BLaER1 (cell line): ENCODE data around the gene USP17L19.
"Not testable (repeated sequence)": the region's sequence is repeated elsewhere in the genome, so short reads cannot be mapped to it uniquely, and the experiment has no call there.

Experiments used
- H3K27ac ChIP-seq: shearing (Covaris generic); formaldehyde crosslinking; 2 replicates; pipeline ENCODE4 v1.8.1; 2022
- H3K27me3 ChIP-seq: shearing (Covaris generic); formaldehyde crosslinking; 2 replicates; pipeline ENCODE4 v1.8.1; 2022
- H3K36me3 ChIP-seq: shearing (Covaris generic); formaldehyde crosslinking; 2 replicates; pipeline ENCODE4 v1.8.1; 2022
- H3K4me1 ChIP-seq: shearing (Covaris generic); formaldehyde crosslinking; 2 replicates; pipeline ENCODE4 v1.8.1; 2022
- H3K4me2 ChIP-seq: shearing (Covaris generic); formaldehyde crosslinking; 2 replicates; pipeline ENCODE4 v1.8.1; 2022
- H3K4me3 ChIP-seq: shearing (Covaris generic); formaldehyde crosslinking; 2 replicates; pipeline ENCODE4 v1.8.1; 2022
- H3K9ac ChIP-seq: shearing (Covaris generic); formaldehyde crosslinking; 2 replicates; pipeline ENCODE4 v1.8.1; 2022
- H3K9me3 ChIP-seq: shearing (Covaris generic); formaldehyde crosslinking; 2 replicates; pipeline ENCODE4 v1.8.1; 2022
- H4K20me1 ChIP-seq: shearing (Covaris generic); formaldehyde crosslinking; 2 replicates; pipeline ENCODE4 v1.8.1; 2022

The USP17L19 gene

GRCh38 chr4:9271719-9272118, 18.5 kb downstream of the USP17L19 start:
- not testable (repeated sequence) for H3K4me3 ChIP-seq, H3K27me3 ChIP-seq, H4K20me1 ChIP-seq, H3K9ac ChIP-seq, H3K4me1 ChIP-seq, H3K4me2 ChIP-seq, H3K36me3 ChIP-seq, H3K9me3 ChIP-seq, H3K27ac ChIP-seq
